Muscle layer of duodenum (tissue), 2 donors: ENCODE data around the gene ELMO1.

Experiments
- H3K27ac ChIP-seq: one replicate; pipeline ENCODE4 v1.7.0; 2013; ENCODE audit warnings: mild to moderate bottlenecking, low read length
- H3K27me3 ChIP-seq: one replicate; pipeline ENCODE4 v1.7.0; 2013; ENCODE audit warnings: low read depth, mild to moderate bottlenecking, control low read depth, low read length
- H3K36me3 ChIP-seq, 2 donors: one replicate each; pipeline ENCODE4 v1.7.0; 2013; ENCODE audit warnings: low read length in 2 of 2, control low read depth in 1 of 2, mild to moderate bottlenecking in 1 of 2; ENCODE audit not compliant: insufficient read depth in 2 of 2, control insufficient read depth in 1 of 2
- H3K4me1 ChIP-seq, 2 donors: one replicate each; pipeline ENCODE4 v1.7.0; 2013; ENCODE audit warnings: low read length in 2 of 2, mild to moderate bottlenecking in 2 of 2, control low read depth in 1 of 2, moderate library complexity in 1 of 2; ENCODE audit not compliant: insufficient read depth in 2 of 2, control insufficient read depth in 1 of 2
- H3K4me3 ChIP-seq, 2 donors: one replicate each; pipeline ENCODE4 v1.7.0; 2013; ENCODE audit warnings: low read length in 2 of 2, low read depth in 1 of 2, mild to moderate bottlenecking in 1 of 2
- H3K9me3 ChIP-seq, 2 donors: one replicate each; pipeline ENCODE4 v1.7.0; 2013; ENCODE audit warnings: low read length in 2 of 2, control low read depth in 1 of 2, mild to moderate bottlenecking in 1 of 2; ENCODE audit not compliant: control insufficient read depth in 1 of 2
- donor health status: healthy.

The ELMO1 gene

GRCh38 chr7:36894190-36894589 lies 554.5 kb downstream of the ELMO1 start:
- Histone ChIP-seq H3K27me3 (no peaks in the 10 kb centered on the region), H3K4me1 (no peaks in the 10 kb centered on the region), H3K9me3 (no peaks in the 10 kb centered on the region), H3K27ac (no peak overlapping the region), H3K36me3 (peaks cover 4 to 6% of the 10 kb centered on the region in 2 donors), H3K4me3 (no peak overlapping the region)

GRCh38 chr7:36889182-36889581 lies 559.5 kb downstream of the ELMO1 start:
- no peaks in the 10 kb centered on the region for H3K9me3 ChIP-seq
- H3K27ac ChIP-seq, result no peak overlapping the region
- H3K27me3 ChIP-seq, result no peaks in the 10 kb centered on the region
- peaks cover 5 to 6% of the 10 kb centered on the region in 2 donors for H3K36me3 ChIP-seq
- H3K4me3 ChIP-seq, result no peak overlapping the region
- H3K4me1 ChIP-seq, result no peaks in the 10 kb centered on the region

- peaks cover 0 to 4% of the 10 kb centered on the region in 2 donors for H3K36me3 ChIP-seq
- H3K4me1 ChIP-seq, result no peaks in the 10 kb centered on the region
- no peak overlapping the region for H3K4me3 ChIP-seq
- no peak overlapping the region for H3K27ac ChIP-seq
- H3K9me3 ChIP-seq, result no peaks in the 10 kb centered on the region
- H3K27me3 ChIP-seq, result no peaks in the 10 kb centered on the region
These were observed 560.7 kb downstream of the ELMO1 start for GRCh38 chr7:36887969-36888368.

- Histone ChIP-seq H3K9me3 (no peaks in the 10 kb centered on the region), H3K36me3 (peaks cover 0 to 4% of the 10 kb centered on the region in 2 donors), H3K27ac (no peak overlapping the region), H3K27me3 (no peaks in the 10 kb centered on the region), H3K4me1 (no peaks in the 10 kb centered on the region), H3K4me3 (no peak overlapping the region)
These were observed 561.4 kb downstream of the ELMO1 start for GRCh38 chr7:36887233-36887632.

- Histone ChIP-seq H3K4me3 (no peak overlapping the region), H3K4me1 (no peaks in the 10 kb centered on the region), H3K27ac (no peak overlapping the region), H3K36me3 (peaks cover 0 to 8% of the 10 kb centered on the region in 2 donors), H3K9me3 (no peaks in the 10 kb centered on the region), H3K27me3 (no peaks in the 10 kb centered on the region)
These were observed 563.8 kb downstream of the ELMO1 start for GRCh38 chr7:36884910-36885309.

GRCh38 chr7:36884351-36884750 lies 564.3 kb downstream of the ELMO1 start:
- no peaks in the 10 kb centered on the region for H3K4me1 ChIP-seq
- H3K9me3 ChIP-seq, result no peaks in the 10 kb centered on the region
- H3K27me3 ChIP-seq, result no peaks in the 10 kb centered on the region
- H3K36me3 ChIP-seq, result peaks cover 0 to 8% of the 10 kb centered on the region in 2 donors
- H3K27ac ChIP-seq, result no peak overlapping the region
- H3K4me3 ChIP-seq, result no peak overlapping the region

- H3K27ac ChIP-seq, result no peak overlapping the region
- H3K9me3 ChIP-seq, result no peaks in the 10 kb centered on the region
- H3K27me3 ChIP-seq, result no peaks in the 10 kb centered on the region
- no peak overlapping the region for H3K4me3 ChIP-seq
- peaks cover 0 to 15% of the 10 kb centered on the region in 2 donors for H3K36me3 ChIP-seq
- H3K4me1 ChIP-seq, result no peaks in the 10 kb centered on the region
These were observed 567.3 kb downstream of the ELMO1 start for GRCh38 chr7:36881233-36881874.

- peaks cover 4 to 19% of the 10 kb centered on the region in 2 donors for H3K36me3 ChIP-seq
- no peak overlapping the region for H3K4me3 ChIP-seq
- H3K4me1 ChIP-seq, result no peaks in the 10 kb centered on the region
- no peaks in the 10 kb centered on the region for H3K9me3 ChIP-seq
- no peaks in the 10 kb centered on the region for H3K27me3 ChIP-seq
- no peak overlapping the region for H3K27ac ChIP-seq
These were observed 568.6 kb downstream of the ELMO1 start for GRCh38 chr7:36880108-36880507.

GRCh38 chr7:36879021-36879420 lies 569.6 kb downstream of the ELMO1 start:
- Histone ChIP-seq H3K4me3 (no peak overlapping the region), H3K27me3 (no peaks in the 10 kb centered on the region), H3K27ac (no peak overlapping the region), H3K4me1 (no peaks in the 10 kb centered on the region), H3K36me3 (peaks cover 4 to 19% of the 10 kb centered on the region in 2 donors), H3K9me3 (no peaks in the 10 kb centered on the region)

GRCh38 chr7:36878288-36878687 lies 570.4 kb downstream of the ELMO1 start:
- Histone ChIP-seq H3K4me3 (no peak overlapping the region), H3K9me3 (no peaks in the 10 kb centered on the region), H3K27ac (no peak overlapping the region), H3K36me3 (peaks cover 4 to 19% of the 10 kb centered on the region in 2 donors), H3K27me3 (no peaks in the 10 kb centered on the region), H3K4me1 (no peaks in the 10 kb centered on the region)

GRCh38 chr7:36875794-36876193 lies 572.9 kb downstream of the ELMO1 start:
- H3K36me3 ChIP-seq, result peaks cover 4 to 18% of the 10 kb centered on the region in 2 donors
- H3K27me3 ChIP-seq, result no peaks in the 10 kb centered on the region
- H3K27ac ChIP-seq, result no peak overlapping the region
- no peak overlapping the region for H3K4me3 ChIP-seq
- no peaks in the 10 kb centered on the region for H3K9me3 ChIP-seq
- H3K4me1 ChIP-seq, result no peaks in the 10 kb centered on the region

- H3K4me1 ChIP-seq, result no peaks in the 10 kb centered on the region
- no peaks in the 10 kb centered on the region for H3K9me3 ChIP-seq
- H3K27ac ChIP-seq, result no peak overlapping the region
- H3K36me3 ChIP-seq, result peaks cover 5 to 30% of the 10 kb centered on the region in 2 donors
- H3K4me3 ChIP-seq, result no peak overlapping the region
- H3K27me3 ChIP-seq, result no peaks in the 10 kb centered on the region
These were observed 574.6 kb downstream of the ELMO1 start for GRCh38 chr7:36874041-36874440.
